HG02970 (cell line): Measurements from ENCODE around the gene VGLL4.
"Not testable (repeated sequence)": the region's sequence is repeated elsewhere in the genome, so short reads cannot be mapped to it uniquely, and the experiment has no call there.

Source experiments
- ATAC-seq: cut with Tn5 transposase; IDR thresholded peaks from one replicate; pipeline ENCODE4 v1.9.1; 2021; ENCODE audit warnings: mild to moderate bottlenecking, moderate library complexity, moderate number of reproducible peaks; ENCODE audit not compliant: unreplicated experiment, low FRiP score

The VGLL4 gene

GRCh38 chr3:11541321-11542303, 102.1 kb downstream of the VGLL4 start:
- ATAC-seq, result no peak

GRCh38 chr3:11539677-11540076, 104.0 kb downstream of the VGLL4 start:
- ATAC-seq, result no peak

GRCh38 chr3:11539218-11539617, 104.5 kb downstream of the VGLL4 start:
- ATAC-seq, result no peak

GRCh38 chr3:11538581-11538980, 105.1 kb downstream of the VGLL4 start:
- ATAC-seq, result no peak

GRCh38 chr3:11536936-11537612, 106.6 kb downstream of the VGLL4 start:
- ATAC-seq, result no peak

GRCh38 chr3:11536132-11536935, 107.4 kb downstream of the VGLL4 start:
- no peak for ATAC-seq

GRCh38 chr3:11535243-11535960, 108.3 kb downstream of the VGLL4 start:
- no peak for ATAC-seq

- ATAC-seq, result no peak
Measured at GRCh38 chr3:11534793-11535101, 109.0 kb downstream of the VGLL4 start.

GRCh38 chr3:11534011-11534792, 109.5 kb downstream of the VGLL4 start:
- ATAC-seq, result no peak

GRCh38 chr3:11532931-11533391, 110.8 kb downstream of the VGLL4 start:
- ATAC-seq, result no peak

- ATAC-seq, result no peak
Measured at GRCh38 chr3:11530153-11530721, 113.5 kb downstream of the VGLL4 start.

GRCh38 chr3:11529281-11529680, 114.4 kb downstream of the VGLL4 start:
- ATAC-seq, result no peak

GRCh38 chr3:11526121-11526520, 117.6 kb downstream of the VGLL4 start:
- ATAC-seq, result not testable (repeated sequence)

- no peak for ATAC-seq
Measured at GRCh38 chr3:11523572-11524101, 120.1 kb downstream of the VGLL4 start.

- ATAC-seq, result no peak
Measured at GRCh38 chr3:11522953-11523571, 120.7 kb downstream of the VGLL4 start.

GRCh38 chr3:11522398-11522715, 121.4 kb downstream of the VGLL4 start:
- ATAC-seq, result no peak

GRCh38 chr3:11521167-11521566, 122.5 kb downstream of the VGLL4 start:
- ATAC-seq, result no peak

- no peak for ATAC-seq
Measured at GRCh38 chr3:11517601-11518000, 126.1 kb downstream of the VGLL4 start.
